Psoas muscle (tissue), 8 donors: ENCODE measurements around the gene TUSC2. TPM values are rescaled to one million over a fixed set of nuclear protein-coding genes. Genes with fewer than 3 reads are reported as not detected.

Source experiments
- ATAC-seq, 4 donors: fragments of 200-7000 bp; cut with Tn5 transposase; one replicate each; pipeline ENCODE4 v1.9.1; 2020; ENCODE audit warnings: moderate library complexity in 3 of 4, mild to moderate bottlenecking in 2 of 4
- DNase-seq, 2 donors: peaks; one replicate each; pipeline ENCODE4 v3.0.0-alpha.2; 2020
- H3K27ac ChIP-seq: fragments of 200-600 bp; one replicate; pipeline ENCODE4 v1.8.0; 2022
- H3K27me3 ChIP-seq, 3 donors: fragments of 200-600 bp in 1 of 3; one replicate each; pipeline versions ENCODE4 v1.6.1 to v1.8.0; 2013 to 2022; ENCODE audit warnings: low read length in 2 of 3, mild to moderate bottlenecking in 2 of 3, moderate library complexity in 1 of 3; ENCODE audit not compliant: insufficient read depth in 3 of 3
- H3K36me3 ChIP-seq, 2 donors: fragments of 200-600 bp in 1 of 2; one replicate each; pipeline versions ENCODE4 v1.6.1 to v1.8.0; 2013 to 2022; ENCODE audit warnings: low read depth in 1 of 2, mild to moderate bottlenecking in 1 of 2, moderate library complexity in 1 of 2; ENCODE audit not compliant: insufficient read depth in 1 of 2
- H3K4me1 ChIP-seq: fragments of 200-600 bp; one replicate; pipeline ENCODE4 v1.8.0; 2022
- H3K4me3 ChIP-seq: fragments of 200-600 bp; one replicate; pipeline ENCODE4 v1.8.0; 2022; ENCODE audit warnings: mild to moderate bottlenecking
- H3K9me3 ChIP-seq: fragments of 200-600 bp; one replicate; pipeline ENCODE4 v1.8.0; 2022
- WGBS, 3 donors: extraction: QIAGEN DNeasy Blood & Tissue Kit; methylation state at CpG; one replicate each; pipeline versions ENCODE4 v1.1.6 to v1.1.7; 2013; 5-methylcytosine and 5-hydroxymethylcytosine counted together
- intact Hi-C, 2 donors: fragments of 100-400 bp; cut with DNase I; formaldehyde crosslinking; loops; one replicate each; pipeline versions ENCODE4 v1.11.0 to v1.14.2; 2022
- polyA plus RNA-seq, 3 donors: library from polyadenylated mRNA; stranded (reverse); fragments of 200-250 nt; gene quantifications; one replicate each; pipeline ENCODE4 v1.2.3, GENCODE V29; 2013
- total RNA-seq, 4 donors: library from RNA; stranded (reverse); fragmentation: NEBNext Ultra II Directional in 2 of 4; extraction: Animal tissue kit (Norgen Biotek cat#: 25700) in 2 of 4; gene quantifications; one replicate each; pipeline versions ENCODE4 v1.2.1 to v1.2.4, GENCODE V29; 2021 to 2023
- TF ChIP-seq, protein P1 (sequence below): fragments of 200-600 bp; IDR thresholded peaks from one replicate; pipeline ENCODE4 v1.8.0; 2022; ENCODE audit warnings: antibody characterized with exemption
- donor health status: healthy with polysubstance abuse.
- donor health status: DM: no; HTN: no; CAD: no; lungs with moderate emphysema.
- donor health status: Bipolar disorder and iron deficiency.
- donor health status: healthy.
- donor health status: DM: yes; HTN: yes; CAD: no.
- donor health status: DM: no; HTN: no; CAD: no.
- donor health status: DM: no; HTN: no; CAD: no.
- donor health status: DM: yes; HTN: yes; CAD: no.

TUSC2 gene
- total and polyA plus RNA-seq, 7 donors: 31.5 to 100 (median 38.0) TPM

DNA sequence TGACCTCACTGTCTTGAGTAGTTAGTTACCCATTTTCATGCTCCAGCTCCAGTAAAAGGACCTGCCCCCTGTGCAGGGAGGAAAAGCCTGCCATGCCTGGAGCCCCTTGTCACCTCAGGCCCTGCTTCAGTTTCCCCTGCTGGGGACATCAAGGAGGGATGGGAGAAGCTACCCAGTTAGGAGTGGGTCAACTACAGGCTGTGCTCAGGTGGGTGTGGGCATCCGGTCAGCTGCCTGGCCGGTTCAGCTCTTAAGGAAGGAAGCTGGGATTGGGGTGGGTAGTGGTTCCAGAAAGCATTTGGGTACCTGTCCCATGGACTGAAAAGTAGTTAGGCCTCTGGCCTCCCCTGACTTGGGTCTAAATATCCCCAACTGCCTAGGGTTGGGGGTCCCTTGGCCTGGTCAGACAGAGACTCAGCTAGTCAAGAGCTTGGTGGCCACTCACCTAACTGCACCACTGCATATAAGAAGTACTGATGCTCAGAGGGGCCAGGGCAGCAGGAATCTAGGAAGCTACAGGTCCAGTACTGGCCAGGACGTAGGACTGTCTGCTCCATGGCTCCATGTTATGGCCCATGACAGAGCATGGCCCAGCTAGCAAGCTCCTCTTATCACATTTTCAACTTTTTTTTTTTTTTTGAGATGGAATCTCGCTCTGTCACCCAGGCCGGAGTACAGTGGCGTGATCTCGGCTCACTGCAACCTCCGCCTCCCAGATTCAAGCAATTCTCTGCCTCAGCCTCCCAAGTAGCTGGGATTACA lies 48.6 kb downstream of the TUSC2 start:
- intact Hi-C loops: no loop called here
- Histone ChIP-seq H3K36me3 (no peaks in the 10 kb centered on the region), H3K9me3 (no peaks in the 10 kb centered on the region)

DNA sequence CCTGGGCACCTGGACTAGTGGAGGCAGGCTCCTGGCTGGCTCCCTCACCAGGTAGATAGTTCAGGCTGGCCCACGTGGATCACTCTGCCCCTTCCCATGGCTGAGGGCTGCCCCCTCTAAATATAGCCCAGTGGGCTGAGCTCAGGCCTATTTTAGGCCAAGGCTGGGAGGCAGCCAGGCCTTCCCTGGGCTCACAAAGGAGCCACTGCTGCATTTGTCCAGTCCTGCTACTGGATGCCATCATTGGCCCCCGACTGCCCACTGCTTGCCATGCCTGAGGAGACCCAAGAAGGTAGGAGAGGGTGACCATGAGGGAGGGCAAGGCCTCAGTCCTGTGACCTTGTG lies 49.2 kb downstream of the TUSC2 start, which contains the start of gene LSMEM2:
Gene LSMEM2 (plus strand): TSS at position 208 of the 345 bp plus-strand sequence. CDS start 27 bp downstream, at position 235.
- intact Hi-C loops: no loop called here
- peak; percentile 89 to 94 (median 92) for ATAC-seq
- H3K4me1 ChIP-seq: peaks cover 18% of the 10 kb centered on the region
- no peaks in the 10 kb centered on the region for H3K36me3 ChIP-seq
- peaks cover 0 to 1% (median 0%) of the 10 kb centered on the region in 3 donors for H3K27me3 ChIP-seq
- H3K4me3 ChIP-seq: peak within 1 kb of the TSS; percentile 60
- H3K9me3 ChIP-seq: no peaks in the 10 kb centered on the region
- H3K27ac ChIP-seq: peak within 1 kb of the TSS; percentile 79
- WGBS, 3 donors: 17 to 39% (median 21%) methylated on average over 2 of the region's 2 CpGs
- peak; percentile 65 to 87 for DNase-seq
- TF ChIP-seq, protein P1, sequence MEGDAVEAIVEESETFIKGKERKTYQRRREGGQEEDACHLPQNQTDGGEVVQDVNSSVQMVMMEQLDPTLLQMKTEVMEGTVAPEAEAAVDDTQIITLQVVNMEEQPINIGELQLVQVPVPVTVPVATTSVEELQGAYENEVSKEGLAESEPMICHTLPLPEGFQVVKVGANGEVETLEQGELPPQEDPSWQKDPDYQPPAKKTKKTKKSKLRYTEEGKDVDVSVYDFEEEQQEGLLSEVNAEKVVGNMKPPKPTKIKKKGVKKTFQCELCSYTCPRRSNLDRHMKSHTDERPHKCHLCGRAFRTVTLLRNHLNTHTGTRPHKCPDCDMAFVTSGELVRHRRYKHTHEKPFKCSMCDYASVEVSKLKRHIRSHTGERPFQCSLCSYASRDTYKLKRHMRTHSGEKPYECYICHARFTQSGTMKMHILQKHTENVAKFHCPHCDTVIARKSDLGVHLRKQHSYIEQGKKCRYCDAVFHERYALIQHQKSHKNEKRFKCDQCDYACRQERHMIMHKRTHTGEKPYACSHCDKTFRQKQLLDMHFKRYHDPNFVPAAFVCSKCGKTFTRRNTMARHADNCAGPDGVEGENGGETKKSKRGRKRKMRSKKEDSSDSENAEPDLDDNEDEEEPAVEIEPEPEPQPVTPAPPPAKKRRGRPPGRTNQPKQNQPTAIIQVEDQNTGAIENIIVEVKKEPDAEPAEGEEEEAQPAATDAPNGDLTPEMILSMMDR: no peak

More for the DNA sequence above, 48.6 kb downstream of the TUSC2 start:
- 74 to 85% (median 75%) methylated on average over 8 of the region's 8 CpGs for WGBS, 3 donors
- H3K4me3 ChIP-seq: peak overlapping the region; percentile 60
- TF ChIP-seq, protein P1: no peak
- peaks cover 18% of the 10 kb centered on the region for H3K4me1 ChIP-seq
- peak overlapping the region; percentile 79 for H3K27ac ChIP-seq
- ATAC-seq (peak; percentile 16 to 42 (median 40)), DNase-seq (no peak)
- peaks cover 0 to 1% (median 0%) of the 10 kb centered on the region in 3 donors for H3K27me3 ChIP-seq

DNA sequence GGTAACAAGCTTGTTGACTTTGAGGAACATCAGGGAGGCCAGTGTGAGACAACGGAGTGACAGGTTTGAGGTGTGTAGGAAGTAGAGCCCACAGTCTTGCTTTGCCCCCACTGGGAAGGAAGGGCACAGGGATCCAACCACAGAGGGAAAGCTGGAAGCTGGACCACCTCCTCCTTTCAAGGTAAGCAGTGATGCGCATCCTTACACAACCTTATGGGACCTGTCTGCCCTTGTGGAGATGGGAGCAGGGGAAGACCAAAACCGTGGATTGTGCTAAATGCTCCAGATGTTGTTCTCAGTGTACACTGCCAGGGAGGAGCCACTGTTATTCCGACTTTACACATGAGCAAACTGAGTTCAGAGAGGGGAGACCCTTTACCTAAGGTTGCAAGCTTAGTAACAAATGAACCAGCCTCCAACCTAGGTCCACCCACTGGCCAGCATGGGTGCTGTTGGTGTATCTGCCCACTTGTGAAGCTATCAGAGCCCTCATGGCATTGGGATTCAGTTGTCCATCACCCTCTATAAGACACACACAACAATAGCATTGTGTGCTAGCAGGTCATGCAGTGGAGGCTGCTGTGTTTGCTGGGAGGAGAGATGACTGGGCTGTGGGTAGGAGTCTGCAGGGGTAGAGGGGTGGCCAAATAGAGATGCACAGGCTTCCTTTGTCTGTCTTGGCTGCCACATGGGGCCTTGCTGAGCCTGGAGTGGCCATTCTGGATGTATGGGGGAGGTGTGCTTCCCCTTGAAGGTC lies 49.7 kb downstream of the TUSC2 start:
- peaks cover 0 to 1% (median 0%) of the 10 kb centered on the region in 3 donors for H3K27me3 ChIP-seq
- H3K27ac ChIP-seq: peak overlapping the region; percentile 79
- no peak for DNase-seq
- H3K4me1 ChIP-seq: peaks cover 20% of the 10 kb centered on the region
- intact Hi-C loops: no loop called here
- TF ChIP-seq, protein P1: no peak
- H3K36me3 ChIP-seq: no peaks in the 10 kb centered on the region
- H3K9me3 ChIP-seq: no peaks in the 10 kb centered on the region
- ATAC-seq: peak in 3 of 4 donors; percentile 17 to 37 (median 25)
- peak overlapping the region; percentile 60 for H3K4me3 ChIP-seq
- 73 to 78% (median 75%) methylated on average over 4 of the region's 4 CpGs for WGBS, 3 donors

DNA sequence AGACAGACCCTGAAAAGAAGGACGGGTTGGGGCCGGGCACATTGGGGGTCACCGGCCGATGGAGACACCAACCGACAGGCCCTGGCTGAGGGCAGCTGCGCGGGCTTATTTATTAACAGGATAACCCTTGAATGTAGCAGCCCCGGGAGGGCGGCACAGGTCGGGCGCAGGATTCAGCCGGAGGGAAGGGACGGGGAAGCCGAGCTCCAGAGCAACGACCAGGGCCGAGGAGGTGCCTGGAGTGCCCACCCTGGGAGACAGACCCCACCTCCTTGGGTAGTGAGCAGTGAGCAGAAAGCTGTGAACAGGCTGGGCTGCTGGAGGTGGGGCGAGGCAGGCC lies 51.3 kb downstream of the TUSC2 start:
- Histone ChIP-seq H3K27ac (no peak overlapping the region), H3K4me3 (no peak overlapping the region), H3K9me3 (no peaks in the 10 kb centered on the region), H3K36me3 (no peaks in the 10 kb centered on the region), H3K4me1 (peaks cover 24% of the 10 kb centered on the region), H3K27me3 (peaks cover 0 to 1% (median 0%) of the 10 kb centered on the region in 3 donors)
- WGBS, 3 donors: 85 to 87% (median 87%) methylated on average over 15 to 17 of the region's 17 CpGs
- ATAC-seq (no peak), DNase-seq (no peak)
- TF ChIP-seq, protein P1: no peak
- intact Hi-C loops: no loop called here
